Activated CD8-positive, alpha-beta memory T cell treated with anti-CD3 and anti-CD28 coated beads, Interleukin-2, amount 50 U/mL, for 24 hours (primary cell): ENCODE results near the gene SUOX.
"Not testable (repeated sequence)": the region's sequence is repeated elsewhere in the genome, so short reads cannot be mapped to it uniquely, and the experiment has no call there.

Source experiments
- DNase-seq: peaks from one replicate; pipeline ENCODE4 v3.0.0-alpha.2; 2020; ENCODE audit errors: extremely low read depth

SUOX gene

GRCh38 chr12:56020423-56021184 is 23.5 kb downstream of the SUOX start, which contains the start of gene IKZF4:
TSS of gene IKZF4 (plus strand) at chr12:56021043. CDS start at chr12:56021494, 451 bp downstream.
- DNase-seq = no peak

GRCh38 chr12:56021889-56022497 is 24.9 kb downstream of the SUOX start:
- no peak for DNase-seq

GRCh38 chr12:56028511-56029165 is 31.6 kb downstream of the SUOX start:
- no peak for DNase-seq

GRCh38 chr12:56029166-56029519 is 32.1 kb downstream of the SUOX start:
- DNase-seq = no peak

GRCh38 chr12:56029666-56030293 is 32.7 kb downstream of the SUOX start:
- DNase-seq = no peak

GRCh38 chr12:56031987-56032386 is 34.9 kb downstream of the SUOX start:
- no peak for DNase-seq

- DNase-seq = no peak
These were observed 37.7 kb downstream of the SUOX start for GRCh38 chr12:56034586-56035332.

GRCh38 chr12:56037161-56037560 is 40.1 kb downstream of the SUOX start:
- no peak for DNase-seq

- no peak for DNase-seq
These were observed 41.1 kb downstream of the SUOX start for GRCh38 chr12:56038022-56038655.

- no peak for DNase-seq
These were observed 43.1 kb downstream of the SUOX start for GRCh38 chr12:56040151-56040550.

- no peak for DNase-seq
These were observed 44.0 kb downstream of the SUOX start for GRCh38 chr12:56040963-56041551.

- peak; percentile 87 for DNase-seq
These were observed 44.7 kb downstream of the SUOX start, which contains the start of gene RPS26 for GRCh38 chr12:56041552-56042429. TSS of gene RPS26 (plus strand) at chr12:56041918. CDS start at chr12:56042167, 249 bp downstream.

- DNase-seq = not testable (repeated sequence)
These were observed 45.3 kb downstream of the SUOX start for GRCh38 chr12:56042430-56042813.

GRCh38 chr12:56042843-56043242 is 45.8 kb downstream of the SUOX start:
- no peak for DNase-seq

- no peak for DNase-seq
These were observed 49.1 kb downstream of the SUOX start for GRCh38 chr12:56046027-56046780.

GRCh38 chr12:56053407-56053893 is 56.4 kb downstream of the SUOX start:
- no peak for DNase-seq
